HG03439 (cell line): ENCODE data around the gene OR4P4.
A peak's percentile ranks its signal among the peaks of the same experiment; 100 is the strongest.

ENCODE experiments used
- ATAC-seq: cut with Tn5 transposase; IDR thresholded peaks from one replicate; pipeline ENCODE4 v1.9.1; 2021; ENCODE audit warnings: mild to moderate bottlenecking, moderate library complexity; ENCODE audit not compliant: unreplicated experiment

The OR4P4 gene

DNA sequence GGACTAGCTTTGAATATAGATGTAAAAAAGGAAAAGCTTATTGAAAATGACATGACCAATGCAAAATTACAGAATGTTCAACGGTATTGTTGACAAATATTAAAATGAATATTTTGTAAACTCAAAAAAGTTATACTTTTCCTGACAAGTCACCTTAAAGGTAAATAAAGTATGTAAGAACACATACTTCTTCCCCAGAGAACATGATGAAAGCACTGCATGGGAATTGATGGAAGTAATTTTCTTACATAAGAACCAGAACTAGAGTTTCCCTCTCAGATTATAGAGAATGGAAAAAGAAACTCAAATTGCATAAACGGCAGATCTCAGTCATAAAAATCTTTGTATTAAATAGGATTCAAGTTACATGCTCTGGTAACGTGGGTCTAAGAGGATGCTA is at the start of gene OR4P4:
OR4P4 (plus strand) TSS at position 301 of the 400 bp plus-strand sequence.
- ATAC-seq = no peak

DNA sequence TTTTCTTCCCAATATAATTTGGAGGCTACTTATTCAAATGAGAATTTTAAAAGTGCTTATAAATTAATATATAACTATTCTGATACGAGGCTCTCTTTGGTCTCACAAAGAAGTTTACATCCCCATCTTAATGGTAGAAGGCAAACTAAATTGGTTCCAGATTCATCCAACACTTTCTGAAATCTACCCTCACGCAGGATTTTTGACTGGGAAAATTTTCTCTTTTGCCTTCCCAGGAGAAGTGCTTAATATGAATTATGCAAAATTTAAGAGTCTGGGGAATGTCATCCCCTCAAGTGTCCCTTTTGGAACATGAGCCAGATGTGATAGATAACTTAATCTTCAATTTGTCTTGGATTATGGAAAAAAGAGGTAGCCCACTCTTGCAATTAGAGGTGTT is 27.4 kb upstream of the OR4P4 start, which contains the start of gene OR4C11:
OR4C11 (minus strand) TSS at position 101 of the 400 bp plus-strand sequence. CDS start 3,272 bp downstream, outside the sequence.
- ATAC-seq = no peak

DNA sequence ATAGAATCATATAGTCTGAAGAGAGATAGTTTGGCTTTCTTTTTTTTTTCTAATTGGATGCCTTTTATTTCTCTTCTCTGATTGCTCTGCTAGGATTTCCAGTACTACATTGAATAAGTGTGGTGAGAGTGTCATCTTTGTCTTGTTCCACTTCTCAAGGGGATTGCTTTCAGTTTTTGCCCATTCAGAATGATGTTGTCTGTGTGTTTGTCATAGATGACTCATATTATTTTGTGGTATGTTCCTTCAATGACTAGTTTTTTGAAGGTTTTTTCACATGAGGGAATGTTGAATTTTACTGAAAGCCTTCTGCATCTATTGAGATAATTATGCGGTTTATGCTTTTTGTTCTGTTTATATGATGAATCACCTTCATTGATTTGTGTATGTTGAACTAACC is 10.4 kb upstream of the OR4P4 start:
- no peak for ATAC-seq

DNA sequence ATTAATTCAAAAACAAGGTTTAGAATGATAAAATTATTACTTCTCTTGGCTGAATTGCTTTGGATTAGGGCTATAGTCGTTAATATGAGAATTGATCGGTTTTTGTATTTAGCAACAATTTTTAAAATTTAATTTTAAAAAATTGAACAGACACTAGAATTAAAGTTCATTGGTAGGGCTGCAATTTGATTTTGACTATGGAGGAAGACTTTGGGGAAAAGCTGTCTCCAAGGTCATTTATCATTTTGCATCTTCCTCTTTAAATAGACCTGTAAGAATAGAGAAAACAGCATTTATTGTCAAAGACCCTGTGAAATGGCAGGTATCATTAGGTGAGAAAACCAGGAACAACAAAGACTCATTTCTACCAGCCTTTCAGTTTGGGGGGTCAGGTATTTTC is 13.1 kb downstream of the OR4P4 start, which contains the start of gene OR4S2:
OR4S2 (plus strand) TSS at position 301 of the 400 bp plus-strand sequence. CDS start 2,577 bp downstream, outside the sequence.
- ATAC-seq = no peak

DNA sequence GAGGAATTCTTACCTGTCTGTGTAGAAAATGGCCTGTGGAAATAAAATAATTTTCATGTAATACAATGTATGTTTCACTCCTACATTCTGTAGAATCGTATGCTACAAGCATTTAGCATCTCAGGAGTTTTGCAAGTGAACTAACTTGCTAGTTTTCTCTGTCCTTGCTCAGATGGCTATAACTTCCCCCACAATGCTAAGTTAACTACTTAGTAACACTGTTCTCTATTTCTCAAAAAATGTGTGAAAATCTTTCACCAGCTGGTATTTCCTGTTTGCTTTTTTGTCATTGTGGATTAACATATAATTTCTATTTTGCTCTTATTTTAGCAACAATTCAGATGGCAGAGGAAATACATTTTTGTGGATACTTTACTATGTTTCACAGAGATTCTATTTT is 17.6 kb downstream of the OR4P4 start:
- no peak for ATAC-seq

DNA sequence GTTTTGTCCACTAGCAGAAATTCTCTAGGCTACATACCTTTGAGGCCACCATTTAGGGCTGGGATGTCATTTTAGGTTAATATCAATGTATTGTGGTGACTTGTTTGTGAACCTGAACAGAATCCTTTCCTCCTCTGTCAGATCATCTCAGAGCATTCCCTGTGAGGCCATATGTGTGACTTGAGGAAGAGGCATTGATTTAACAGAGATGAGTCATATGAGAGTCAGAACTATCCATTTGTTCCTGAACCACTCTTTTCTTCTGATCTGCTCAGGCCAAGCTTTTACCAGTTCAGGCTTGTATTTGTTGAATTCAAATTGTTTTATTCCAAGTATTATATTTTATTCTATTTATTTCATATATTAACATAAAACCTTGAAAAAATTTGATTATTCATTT is 20.2 kb downstream of the OR4P4 start:
- no peak for ATAC-seq

DNA sequence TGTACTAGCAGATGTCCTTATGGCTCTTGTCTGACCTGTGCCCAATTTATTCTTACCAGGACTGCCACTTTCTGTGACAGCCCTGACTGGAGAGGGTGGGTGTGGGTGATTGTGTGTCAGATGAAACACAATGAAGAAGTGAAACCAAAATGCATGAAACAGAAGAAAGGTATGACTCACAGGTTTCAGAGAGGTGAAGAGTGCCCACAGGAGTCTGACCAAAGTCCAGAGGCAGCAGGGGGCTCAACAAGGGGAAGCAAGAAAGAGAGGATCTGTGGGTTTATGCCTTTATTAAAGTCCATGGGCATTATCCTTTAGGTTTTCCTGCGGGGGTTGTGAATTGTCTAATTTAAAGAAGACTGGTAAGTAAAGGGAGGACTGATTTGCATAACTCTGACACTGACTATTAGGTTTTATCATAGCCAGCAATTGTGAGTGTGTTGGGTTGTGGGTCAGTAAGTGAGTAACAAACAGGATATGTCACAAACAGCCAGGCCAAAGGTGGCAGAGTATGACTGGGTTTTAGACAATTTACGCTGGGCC is 23.2 kb downstream of the OR4P4 start:
- peak; percentile 98 for ATAC-seq

DNA sequence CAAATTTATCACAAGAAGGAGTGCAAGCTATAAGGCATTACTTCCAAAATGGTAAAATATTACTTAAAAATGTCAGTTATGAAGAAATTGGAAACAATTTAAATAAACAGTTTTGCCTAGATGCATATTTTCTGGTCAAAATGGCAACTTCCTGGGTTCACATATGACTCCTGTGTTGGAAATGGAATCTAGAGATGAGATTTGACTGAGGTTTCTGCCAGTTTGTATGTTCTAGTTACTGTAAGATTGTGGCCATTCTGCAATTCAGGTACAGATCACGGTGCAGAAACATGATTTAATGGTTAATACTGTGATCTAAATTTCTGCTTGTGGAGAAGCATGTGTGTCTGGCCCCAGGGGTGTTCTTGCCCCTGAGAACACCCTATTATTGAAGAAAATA is 23.7 kb downstream of the OR4P4 start:
- peak; percentile 27 for ATAC-seq

DNA sequence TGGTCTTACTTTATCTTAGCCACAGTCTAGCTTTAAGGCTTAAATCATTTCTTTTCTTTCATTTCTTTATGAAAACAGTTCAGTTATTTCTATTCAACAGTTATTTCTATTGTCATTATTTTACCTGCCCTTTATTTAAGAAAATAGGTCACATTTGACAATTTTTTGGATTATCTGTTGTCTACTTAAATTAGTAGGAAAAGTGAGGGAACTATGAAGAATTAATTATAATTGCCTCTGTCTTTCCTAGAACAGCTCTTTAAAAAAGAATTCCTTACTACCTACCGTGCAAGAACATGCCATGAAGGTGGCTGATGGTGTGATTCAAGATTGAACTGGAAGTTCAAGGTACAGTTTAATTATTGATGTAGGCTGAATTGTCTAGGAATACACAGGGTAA is 27.0 kb downstream of the OR4P4 start, which contains the start of gene OR4C6:
OR4C6 (plus strand) TSS at position 301 of the 400 bp plus-strand sequence. CDS start 2,966 bp downstream, outside the sequence.
- ATAC-seq = no peak

DNA sequence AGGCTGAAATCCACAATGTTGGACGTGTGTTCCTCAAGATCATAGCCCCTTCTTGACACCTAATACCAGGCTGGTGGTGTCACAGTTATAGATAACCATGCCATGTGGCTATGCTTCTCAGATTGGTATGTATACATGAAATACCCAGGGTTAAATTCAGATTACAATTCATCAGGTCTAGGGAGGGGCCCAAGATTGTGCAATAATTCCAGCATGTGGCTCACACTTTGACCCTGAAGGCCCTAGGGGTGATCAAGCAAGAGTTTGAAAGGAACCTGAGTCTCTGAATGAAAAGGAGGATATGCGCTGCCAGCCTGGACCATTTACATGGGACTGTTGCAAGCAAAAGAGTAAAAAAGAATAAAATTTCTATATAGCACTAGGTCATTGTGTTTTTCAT is 34.5 kb downstream of the OR4P4 start:
- no peak for ATAC-seq

DNA sequence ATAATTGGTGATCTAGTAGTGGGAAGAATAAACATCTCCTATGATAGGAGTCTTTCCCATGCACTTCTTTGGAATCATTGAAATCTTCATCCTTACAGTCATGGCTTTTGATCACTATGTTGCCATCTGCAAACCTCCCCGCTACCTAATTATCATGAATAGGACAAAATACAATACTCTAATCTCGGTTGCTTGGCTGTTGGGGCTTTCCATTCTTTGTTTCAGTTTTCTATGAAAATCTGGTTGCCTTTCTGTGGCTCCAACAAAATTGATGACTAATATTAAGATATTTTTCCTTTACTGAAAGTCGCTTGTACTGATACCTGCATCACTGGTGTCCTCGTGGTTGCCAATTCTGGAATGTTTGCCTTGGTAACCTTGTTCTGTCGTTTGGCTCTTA is 38.9 kb downstream of the OR4P4 start:
- no peak for ATAC-seq
